T follicular helper cell (primary cell): Measurements from ENCODE around the gene IMMP2L.

Experiments used
- DNase-seq: peaks from one replicate; pipeline ENCODE4 v3.0.0-alpha.2; 2020; ENCODE audit warnings: low read depth

Gene IMMP2L

DNA sequence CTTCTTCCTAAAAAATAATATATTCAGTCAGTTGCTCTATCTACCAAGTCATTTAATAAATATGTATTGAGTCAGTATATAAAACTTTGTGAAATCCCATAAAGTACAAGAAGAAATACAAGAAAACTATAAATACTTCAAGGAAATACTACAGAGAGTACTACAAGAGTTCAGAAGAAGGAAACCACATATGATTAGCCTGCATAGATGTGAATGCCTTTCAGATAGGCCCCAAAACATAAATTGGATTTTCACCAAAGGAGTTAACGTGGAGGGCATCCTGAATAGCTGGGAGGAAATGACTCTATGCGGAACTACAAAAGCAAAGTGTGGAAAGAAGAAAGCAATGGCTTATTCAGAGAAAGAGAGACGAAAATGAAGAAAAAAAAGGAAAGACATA lies 351.3 kb downstream of the IMMP2L start:
- no peak for DNase-seq

DNA sequence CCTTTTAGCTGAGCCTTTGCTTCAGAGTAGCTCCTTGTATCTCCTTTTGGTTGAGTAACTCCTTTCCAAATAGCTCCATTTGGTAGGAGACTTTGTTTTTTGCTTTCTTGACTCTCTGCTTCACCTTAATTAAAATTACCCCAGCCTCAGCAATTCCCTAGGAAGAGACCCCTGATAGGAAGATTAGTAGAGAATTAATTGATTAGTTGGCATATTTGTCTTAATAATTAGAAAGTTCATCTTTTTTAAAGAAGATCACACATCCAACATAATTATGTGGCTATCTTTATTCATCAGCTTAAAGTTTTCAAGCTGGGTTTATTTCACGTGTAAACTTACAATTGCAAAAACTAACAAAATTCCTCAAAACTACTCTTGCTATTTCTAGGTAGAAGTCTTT lies 352.2 kb downstream of the IMMP2L start:
- DNase-seq, result no peak

DNA sequence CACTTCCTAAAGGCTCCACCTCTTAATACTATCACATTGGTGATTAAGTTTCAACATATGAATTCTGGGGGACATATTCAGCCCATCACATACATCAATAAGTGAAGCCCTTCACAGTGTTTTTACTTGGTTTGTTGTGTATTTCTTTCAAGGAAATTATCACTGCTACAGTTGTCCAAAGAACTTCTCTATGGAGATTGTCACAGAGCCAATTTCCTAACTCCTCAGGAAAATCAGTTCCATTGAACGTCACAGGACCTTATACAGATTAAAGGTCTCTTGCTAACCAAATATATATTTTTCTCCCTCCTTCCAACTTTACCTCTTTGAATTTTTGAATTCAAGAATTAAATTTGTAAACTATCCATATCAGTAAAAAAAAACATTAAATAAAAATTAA lies 357.0 kb downstream of the IMMP2L start:
- DNase-seq, result no peak

DNA sequence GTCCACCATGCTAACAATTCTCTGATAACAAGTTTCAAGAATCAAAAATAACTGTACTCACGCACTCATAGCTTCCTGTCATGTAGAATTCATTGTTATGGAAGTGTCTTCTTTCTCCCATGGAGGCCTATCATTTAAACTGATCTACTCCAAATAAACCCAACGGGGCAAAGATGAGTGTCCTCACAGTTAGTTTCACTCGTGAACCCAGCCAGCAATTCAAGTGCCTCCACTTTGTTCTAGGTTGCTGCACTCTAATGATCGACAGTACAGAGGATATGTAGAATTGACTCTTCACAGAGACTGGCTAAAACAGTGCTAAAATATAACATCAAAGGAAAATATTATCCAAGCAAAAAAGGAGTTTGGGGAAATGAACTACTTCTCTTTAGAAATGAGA lies 360.0 kb downstream of the IMMP2L start:
- DNase-seq, result no peak

DNA sequence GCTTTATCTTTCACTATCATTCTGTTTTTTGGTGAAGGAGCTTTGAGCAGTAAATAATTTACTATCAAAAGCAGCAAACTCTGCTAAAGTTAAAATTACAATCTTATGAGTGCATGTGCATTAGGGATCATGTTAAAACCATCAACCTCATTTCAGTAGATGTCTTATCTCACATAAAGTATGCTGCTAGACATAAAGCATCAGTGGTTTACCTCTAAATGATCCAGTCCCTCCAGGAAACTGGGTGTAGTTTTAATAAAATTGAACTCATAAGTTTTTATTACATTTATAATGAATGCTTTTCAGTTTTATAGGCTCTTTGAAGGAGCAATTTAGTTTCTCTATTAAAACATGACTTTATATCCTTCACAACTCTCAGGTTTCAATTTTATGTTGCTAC lies 362.6 kb downstream of the IMMP2L start:
- no peak for DNase-seq

DNA sequence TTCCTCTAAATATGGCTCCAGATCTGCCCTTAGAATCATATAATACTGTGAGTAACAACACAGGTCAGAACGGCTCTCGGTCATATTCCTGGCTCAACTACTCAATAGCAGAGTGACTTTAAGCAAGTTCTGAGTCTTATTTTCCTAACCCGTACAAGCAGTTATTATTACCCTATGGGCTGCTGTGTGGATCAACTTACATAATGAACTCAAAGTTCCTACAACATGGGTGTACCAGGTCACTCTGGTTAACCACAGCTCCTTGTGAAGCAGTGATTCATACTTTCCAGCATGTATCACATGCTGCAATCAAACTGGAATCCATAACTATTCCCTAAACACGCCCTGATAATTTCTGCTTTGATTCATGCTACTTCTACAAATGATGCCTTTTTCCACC lies 364.0 kb downstream of the IMMP2L start:
- DNase-seq, result no peak

DNA sequence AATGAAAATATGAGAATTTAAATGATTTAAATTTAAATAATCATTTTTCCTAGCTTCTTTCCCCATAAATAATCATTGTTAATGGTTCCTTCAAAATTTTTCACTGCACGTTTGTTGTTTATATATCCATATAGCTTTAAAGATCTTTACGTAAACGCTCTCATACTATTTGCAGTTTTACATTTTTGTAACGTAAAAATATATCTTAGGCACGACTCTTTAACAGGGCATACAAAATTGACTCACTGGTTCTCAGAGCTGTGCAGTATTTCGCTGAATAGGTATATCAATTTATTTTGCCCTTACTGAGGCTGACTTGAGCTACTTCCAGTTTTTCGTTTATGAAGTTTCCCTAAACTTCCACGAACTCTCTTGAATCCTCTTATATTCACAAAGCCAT lies 365.6 kb downstream of the IMMP2L start:
- DNase-seq, result no peak

DNA sequence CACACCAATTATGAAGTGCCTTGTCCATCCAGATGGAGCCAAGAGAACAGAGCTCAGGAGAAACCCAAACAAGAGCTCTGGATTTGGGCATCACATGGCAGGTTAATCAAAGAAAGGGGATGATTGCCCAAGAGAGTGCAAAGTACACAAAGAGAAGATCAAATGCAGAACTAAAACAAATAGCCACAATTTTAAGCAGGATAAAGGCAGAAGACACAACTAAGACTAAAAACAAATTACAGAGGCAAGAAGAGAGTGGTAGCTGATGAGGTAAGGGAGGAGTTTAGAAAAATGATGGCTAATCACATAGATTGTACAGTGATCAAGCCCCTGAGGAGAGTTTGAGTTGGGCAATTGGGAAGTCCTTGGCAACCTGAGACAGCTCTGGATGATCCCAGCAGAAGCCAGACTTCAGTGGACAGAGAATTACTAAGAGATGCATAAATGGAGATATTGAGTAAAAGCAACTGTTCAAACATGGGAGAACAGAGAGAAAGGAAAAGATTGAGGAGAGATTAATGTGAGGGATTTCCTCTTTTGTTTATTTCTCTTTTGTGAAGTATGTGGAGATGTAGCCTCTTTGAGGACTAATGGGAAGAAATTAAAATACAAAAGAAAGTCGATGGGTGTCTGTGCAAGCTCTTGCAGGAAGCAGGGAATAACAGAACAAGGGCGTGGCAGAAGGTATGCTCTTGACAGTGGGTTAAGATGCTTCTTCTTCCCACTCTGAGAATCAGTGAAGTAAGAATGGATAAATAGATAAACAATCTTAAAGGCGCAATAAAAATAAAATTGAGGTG lies 369.5 kb downstream of the IMMP2L start:
- no peak for DNase-seq

DNA sequence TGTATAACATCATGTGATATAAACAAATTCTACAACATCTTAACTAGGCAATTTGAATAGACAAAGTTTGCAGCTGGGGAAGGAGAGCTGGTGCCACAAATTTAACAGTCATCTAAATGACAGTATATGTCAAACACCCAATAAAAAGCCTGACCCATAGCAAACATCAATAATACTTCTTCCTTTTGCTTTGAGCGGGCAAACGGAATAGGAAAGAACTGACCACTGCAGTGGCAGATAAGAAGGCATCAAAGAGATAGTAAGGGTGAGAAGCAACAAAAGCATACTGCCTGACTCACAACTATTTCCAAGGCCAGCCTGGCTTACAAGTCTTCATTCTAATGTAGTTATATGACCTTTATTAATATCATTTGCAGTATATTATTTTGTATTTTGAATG lies 371.5 kb downstream of the IMMP2L start:
- DNase-seq, result no peak

DNA sequence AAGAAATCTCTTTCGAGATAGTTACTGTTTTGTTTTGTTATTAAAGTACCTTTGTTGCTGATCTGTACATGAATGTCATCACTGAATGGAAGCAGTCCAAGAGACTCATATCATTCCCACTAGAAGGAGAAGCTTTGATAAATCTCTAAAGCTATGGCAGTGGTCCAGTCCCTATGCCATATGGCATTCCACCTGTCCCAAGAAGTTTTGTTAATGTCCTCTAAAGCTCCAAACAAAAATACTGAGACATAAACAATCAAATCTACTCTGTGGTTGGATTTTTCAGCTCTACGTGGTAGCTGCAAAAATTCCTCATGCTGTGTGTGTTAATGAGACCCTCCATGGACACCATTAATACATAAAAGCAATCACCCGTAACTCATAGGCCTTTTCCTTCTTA lies 377.3 kb downstream of the IMMP2L start:
- no peak for DNase-seq

DNA sequence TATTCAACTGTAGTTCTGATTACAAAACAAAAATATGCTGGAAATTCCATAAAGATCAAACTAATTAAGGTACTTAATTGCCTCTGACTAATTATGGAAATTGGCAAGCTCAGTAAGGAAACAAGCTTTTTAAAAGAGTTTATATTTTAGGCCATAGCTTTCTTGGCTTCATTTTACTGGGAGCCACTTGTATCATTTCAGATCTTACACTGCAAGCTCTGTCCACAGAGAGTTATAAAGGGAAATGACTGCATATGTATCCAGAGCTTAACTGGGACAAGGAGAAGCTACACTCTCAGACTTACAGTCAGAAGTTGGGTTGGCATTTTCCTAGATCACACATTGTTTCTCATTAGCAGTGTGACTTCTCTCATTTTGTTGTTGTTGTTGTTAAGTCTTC lies 379.0 kb downstream of the IMMP2L start:
- DNase-seq, result no peak

DNA sequence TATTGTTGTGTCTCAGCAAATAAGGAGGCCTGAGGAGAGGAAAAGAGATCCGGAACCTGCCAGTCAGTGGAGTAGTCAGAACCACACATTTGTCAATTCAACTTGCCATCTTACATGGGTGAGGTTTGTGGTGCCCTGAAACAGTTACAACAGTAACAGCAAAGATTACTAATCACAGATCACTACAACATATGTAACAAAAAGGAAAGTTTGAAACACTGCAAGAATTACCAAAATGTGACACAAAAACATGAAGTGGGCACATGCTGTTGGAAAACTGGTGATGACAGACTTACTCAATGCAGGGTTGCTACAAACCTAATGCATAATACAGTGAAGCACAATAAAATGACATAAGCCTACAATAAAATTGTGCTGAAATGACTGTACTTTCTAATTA lies 382.0 kb downstream of the IMMP2L start:
- DNase-seq, result no peak

DNA sequence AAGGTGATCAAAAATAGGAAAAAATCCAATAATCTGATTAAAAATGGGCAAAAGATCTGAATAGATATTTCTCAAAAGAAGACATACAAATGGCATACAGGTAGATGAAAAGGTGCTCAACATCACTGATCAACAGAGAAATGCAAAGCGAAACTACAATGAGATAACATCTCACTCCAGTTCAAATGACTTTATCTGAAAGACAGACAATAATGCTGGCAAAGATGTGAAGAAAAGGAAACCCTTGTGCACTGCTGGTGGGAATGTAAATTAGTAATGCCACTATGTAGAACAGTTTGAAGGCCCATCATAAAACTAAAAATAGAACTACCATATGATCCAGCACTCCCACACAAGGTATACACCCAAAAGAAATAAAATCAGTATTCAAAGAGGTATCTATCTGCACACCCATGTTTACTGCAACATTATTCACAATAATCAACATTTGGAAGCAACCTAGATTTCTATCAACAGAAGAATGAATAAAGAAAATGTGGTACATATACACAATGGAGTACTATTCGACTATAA lies 386.3 kb downstream of the IMMP2L start:
- no peak for DNase-seq

DNA sequence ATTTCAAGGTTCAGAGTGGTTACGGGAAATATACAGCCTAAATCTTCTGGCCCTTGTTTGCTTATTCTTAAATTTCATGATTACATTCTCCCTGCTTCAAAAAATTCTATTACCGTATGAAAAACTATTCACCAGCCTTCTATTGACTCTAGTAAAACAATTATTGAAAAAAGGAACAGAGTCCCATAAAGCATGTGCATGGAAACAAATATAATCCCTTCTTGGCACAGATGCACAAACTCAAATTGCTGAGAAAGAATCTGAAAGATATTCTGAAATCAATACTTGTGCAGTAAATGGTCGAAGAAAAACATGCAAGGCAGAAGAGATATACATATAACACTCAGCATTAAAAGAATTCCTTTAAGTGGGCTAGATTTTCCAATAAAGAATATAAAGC lies 387.8 kb downstream of the IMMP2L start:
- DNase-seq, result no peak

DNA sequence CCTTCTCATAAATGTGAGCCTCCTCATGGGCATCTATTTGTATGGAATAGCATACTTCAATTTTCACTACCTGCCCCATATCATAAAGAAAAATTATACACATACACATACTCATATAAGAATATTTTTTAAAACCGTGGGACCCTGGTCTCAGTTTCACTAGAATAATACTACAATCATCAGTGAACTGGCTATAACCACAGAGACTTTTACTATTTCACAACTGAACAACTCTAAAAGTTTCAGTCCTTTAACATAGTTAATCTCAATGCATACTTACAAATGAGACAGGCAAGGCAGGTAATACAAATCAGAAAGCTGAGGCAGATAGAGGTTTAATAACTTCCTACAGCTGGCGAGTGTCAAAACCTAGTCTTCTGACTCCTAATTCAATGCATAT lies 388.3 kb downstream of the IMMP2L start:
- no peak for DNase-seq

DNA sequence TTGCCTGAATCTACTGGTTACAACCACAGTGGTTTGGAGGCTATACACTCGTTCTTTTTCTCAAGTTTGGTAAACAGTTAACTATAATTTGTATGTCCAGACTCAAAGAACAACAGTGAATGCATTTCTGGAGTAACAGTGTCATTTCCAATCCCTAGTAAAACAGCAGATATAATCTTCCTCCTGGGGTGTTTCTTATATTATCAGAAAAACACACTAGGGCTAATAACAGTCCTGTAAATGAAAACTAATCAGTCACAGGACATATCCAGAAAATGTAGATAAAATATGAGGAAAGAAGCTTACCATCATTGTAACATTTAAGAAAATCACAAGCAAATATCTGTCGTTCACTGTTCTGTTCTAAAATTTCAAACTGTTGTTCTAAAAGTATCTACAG lies 388.8 kb downstream of the IMMP2L start:
- DNase-seq, result no peak

DNA sequence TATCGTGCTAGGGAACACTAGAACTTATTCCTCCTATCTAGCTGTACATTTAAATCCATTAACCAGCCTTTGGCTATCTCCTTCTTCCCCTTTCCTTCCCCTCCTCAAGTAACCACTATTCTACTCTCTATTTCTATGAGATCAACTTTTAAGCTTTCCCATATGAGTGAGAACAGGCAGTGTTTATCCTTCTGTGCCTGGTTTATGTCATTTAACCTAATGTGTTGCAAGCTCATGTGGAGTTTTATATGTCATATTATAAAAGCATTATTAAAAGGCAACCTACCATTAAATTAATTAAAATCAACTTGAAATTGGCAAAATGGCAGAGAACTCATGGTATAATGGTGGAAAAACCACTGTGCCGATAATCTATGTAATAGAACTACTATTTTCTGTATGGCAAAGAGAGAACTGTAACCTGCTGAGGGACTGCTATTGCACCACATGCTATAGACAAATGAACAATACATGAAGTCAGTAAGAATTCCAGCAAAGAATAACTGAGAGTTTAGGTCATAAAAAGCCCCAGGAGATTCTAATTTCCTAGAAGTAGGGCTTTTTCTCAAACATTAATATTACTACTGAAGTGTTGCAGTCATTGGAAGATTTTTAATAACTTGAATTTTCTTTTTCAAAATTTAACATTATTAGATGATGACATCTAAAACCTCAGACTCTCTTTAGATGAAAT lies 389.6 kb downstream of the IMMP2L start:
- no peak for DNase-seq

DNA sequence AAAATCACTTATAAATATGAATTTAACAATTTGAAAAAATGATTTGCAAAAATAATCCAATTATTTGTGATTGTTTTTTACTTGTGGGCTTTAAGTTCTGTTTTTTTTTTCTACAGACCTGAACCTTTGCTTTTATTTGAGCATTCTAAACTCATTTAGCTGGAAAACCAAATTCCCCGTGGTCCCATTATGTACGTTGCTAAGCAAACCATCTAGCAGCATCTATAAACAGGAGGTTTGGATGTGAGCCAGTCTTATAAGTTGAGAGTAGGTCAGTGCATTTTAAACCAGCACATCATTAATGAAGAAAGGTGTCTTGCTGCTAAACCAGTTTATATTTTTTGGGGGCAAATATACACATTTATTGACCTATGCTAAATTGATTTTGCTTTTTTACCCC lies 394.1 kb downstream of the IMMP2L start:
- no peak for DNase-seq

DNA sequence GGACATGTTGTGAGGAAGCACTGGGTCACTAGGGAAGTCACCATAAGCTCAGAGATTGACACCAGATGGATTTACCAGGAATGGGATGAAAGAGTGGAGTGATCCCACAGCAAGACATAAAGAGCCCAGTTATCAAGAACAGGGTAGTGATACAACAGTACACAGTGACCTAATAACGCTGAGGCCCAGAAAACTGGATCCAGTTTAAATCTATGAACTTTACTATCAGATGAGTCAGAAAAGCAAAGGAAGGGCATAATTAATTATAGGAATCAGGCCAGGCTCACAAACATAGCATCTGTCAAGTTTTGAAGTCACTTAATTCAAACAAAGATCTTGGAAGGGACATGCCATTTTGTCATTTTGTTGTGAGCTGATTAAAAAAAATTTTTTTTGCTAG lies 397.9 kb downstream of the IMMP2L start:
- DNase-seq, result no peak

DNA sequence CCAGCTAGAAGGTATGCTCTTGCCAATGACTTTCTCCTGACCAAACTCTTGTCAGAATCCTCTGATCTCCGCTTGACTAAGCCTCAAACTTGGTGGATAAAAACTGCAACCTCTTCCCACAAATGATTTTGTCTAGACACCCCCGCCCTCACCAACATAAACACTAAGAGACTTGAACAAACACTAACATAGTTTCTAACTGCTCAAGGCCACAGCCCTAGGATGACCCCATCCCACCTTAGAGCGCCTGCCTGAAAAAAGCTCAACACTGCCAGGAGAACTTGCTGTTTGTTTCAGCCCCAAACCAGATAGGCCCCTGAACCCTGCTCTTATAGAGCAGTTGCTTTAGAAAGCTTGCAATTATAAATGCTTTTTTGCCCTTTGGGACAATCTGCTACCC lies 399.6 kb downstream of the IMMP2L start:
- DNase-seq, result no peak

DNA sequence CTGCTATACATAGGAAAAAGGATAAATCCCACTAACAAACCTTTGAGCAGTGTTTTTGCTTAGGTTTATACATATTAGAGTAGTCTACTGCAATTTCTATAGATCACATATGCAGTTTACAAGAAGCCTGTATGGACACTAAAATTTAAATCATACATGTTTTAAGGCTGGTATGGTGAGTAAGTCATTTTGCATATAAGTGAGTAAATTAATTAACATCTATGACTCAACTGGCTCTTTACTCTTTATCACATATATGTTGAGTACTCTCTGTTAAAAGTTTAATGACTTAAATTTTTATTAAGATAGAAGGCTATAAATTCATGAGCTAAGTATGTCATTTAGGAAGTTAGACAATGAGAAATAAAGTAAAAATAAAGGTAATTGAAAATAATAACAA lies 402.0 kb downstream of the IMMP2L start:
- no peak for DNase-seq

DNA sequence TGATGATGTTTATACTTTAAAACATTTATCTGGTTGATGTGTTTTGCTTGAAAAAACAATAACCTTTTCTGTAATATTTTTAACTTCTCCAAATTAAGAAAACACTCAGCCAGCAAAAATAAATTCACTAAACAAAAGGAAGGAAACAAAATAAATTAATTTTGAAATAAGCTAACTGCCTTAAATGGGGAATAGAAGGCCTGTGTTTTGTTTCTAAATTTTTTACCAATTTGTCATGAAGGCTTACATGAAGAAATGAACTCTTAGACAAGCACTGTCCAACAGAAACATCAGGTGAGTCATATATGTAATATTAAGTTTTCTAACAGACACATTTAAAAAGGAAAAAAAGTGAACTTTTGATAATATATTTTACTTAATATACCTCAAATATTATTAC lies 402.9 kb downstream of the IMMP2L start:
- no peak for DNase-seq

DNA sequence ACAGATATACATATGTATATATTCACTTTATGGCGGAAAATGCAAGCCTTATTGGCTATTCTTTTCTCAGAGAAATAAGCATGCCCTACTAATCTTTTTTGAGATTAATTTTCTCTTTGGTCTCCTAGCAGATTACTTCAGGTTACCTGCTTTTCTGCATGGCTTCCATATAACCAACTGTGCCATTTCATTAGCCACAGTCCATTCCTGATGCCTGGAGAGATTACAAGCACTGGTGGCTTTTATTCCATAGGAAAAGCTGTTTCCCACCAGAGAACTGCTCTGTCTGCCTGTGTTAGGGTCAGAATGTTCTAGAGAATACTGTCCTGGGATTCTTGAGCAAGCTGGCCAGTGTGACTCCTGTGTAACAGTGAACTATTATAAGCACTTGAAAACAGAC lies 411.6 kb downstream of the IMMP2L start:
- DNase-seq, result no peak
